Smooth muscle cell of the brain vasculature (primary cell): ENCODE results near the gene TMSB10.

Experiments used
- DNase-seq: peaks from one replicate; pipeline ENCODE4 v3.0.0-alpha.2; 2012; ENCODE audit warnings: low read depth, low spot score

TMSB10 gene

DNA sequence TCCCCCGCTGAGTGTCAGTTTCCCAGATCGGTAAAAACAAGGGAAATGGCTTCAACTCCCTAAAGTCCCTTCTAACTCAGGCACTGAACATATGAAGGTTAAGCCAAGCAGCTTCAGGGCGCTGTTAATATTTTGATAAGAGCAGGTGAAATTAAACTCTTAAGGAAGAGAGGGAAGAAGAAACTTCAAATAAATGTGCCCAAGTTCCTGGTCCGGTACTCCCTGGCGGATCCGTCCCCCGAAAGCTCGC, 25.1 kb upstream of the TMSB10 start:
- DNase-seq, result no peak

DNA sequence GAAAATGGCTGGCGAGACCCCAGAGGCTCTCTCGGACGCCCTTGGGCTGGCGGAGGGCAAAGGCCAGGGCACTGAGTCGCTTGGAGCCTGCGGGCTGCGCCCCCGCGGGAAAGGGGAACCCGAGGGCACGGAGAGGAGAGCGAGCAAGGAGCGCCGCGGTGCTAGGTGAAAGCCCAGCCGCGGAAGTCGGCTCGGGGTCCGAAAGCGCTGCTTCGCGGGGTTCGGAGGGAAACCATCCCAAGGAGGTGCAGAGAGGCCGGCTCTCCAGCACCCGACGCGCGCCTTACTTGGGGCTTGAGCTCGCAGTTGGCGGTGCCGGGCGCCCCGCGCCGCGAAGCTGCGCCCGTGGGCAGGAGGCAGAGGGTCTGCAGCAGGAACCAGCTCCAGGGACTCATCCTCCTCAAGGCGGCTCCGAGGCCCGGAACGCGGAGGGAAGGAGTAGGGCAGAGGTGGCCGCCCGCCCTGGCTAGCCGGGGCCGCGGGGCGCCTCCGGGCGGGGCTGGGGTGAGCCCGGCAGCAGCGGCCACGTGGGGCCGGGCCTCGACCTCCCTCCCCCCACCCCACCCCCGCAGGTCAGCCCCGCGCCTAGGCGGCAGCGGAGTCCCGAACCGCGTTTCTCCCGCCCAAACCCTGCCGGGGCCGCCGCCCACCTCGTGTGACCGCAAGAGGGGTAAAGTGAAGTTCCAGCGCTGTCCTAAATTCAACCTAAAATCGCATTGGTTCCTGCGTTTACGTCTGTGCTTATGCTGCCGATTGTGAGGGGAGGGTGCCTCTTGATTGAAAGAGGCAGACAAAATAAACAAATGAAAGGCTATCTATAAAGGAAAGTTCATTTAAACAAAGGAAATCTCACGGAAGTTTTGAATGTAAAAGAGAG, 24.6 kb upstream of the TMSB10 start, which contains the start of gene TRABD2A:
TSS of gene TRABD2A (minus strand) at position 440 of the 877 bp plus-strand sequence. CDS start at position 395, 45 bp downstream.
- no peak for DNase-seq

DNA sequence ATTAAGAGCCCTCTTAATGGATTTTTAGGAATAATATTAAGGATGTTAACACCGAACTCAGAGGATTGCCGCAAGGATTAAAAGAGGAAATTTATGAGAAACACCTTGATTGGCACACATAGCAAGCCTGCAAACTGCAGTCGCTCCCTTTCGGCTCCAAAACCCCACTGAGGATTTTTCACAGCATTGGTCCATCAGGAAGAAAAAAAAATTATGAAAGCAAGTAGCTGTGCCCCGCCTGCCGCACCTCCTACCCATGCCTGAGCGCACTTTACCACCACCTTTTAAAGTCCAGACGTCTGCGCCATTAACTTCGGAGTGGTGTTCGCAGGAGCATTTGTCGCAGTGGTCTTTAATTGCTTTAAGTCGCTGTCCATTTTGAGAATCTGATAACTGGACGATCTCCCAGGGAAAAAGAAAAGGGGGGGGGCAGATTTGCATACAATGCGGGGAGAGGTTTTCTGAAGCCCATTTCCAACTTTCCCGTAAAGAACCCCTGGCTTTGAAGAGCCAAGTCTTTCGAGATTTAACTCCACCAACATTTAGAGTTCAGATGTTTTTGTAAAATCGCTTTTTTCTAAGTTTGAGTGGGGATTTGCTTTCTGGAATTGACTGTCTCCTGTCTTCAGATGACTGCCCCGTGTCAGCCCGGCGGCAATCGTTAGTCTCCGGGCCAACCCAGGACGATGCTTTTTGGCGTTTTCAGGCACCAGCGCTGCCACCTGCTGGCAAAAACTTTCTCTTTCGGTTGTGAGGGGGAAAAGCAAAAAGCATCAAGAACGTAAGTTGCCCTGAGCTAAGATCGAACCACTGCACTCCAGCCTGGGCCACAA, 23.7 kb upstream of the TMSB10 start:
- DNase-seq, result no peak

DNA sequence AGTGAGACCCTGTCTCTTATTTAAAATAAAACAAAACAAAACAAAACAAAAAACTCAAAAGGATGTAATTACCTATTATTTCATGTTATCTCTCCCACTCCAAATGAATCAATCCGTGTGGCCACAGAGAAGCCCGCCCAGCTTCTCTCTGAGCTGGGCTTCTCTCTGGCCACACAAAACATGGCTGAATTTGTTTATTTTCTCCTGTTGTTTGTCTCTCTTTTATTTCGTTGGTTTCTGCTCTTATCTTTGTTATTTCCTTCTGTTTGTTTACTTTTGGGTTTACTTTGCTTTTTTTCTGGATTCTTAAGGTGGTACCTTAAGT, 23.1 kb upstream of the TMSB10 start:
- DNase-seq, result no peak

DNA sequence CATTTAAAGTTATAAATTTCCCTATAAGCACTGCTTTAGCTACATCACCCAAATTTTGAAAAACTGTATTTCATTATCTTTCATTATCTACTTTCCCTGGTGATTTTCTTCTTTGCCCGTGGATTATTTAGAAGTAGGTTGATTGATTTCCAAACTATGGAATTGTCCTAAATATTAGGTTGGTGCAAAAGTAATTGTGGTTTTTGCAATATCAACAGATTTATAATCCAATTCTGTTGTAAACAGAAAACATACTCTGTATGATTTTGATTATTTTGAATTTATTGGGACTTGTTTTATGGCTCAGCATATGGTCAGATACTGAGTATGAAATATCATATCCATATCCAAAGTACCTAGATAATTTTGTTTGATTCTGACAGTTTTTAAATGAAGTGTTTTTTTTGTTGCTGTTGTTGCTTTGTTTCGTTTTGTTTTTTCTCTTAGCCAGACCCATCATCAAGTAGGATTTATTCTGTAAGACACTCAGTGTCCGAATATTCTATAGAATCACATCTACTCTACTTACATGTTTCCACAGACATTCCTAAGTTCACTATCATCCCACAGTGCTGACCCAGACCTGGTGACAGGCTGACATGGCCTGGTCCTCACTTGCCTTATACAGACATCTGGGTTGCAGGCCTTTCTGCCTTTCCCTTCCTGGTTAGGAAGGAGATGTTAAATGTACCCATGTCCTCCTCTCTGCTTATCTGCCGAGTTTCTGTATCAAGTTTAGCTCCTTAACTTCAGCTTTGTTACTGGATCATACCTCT, 22.5 kb upstream of the TMSB10 start:
- DNase-seq, result no peak

DNA sequence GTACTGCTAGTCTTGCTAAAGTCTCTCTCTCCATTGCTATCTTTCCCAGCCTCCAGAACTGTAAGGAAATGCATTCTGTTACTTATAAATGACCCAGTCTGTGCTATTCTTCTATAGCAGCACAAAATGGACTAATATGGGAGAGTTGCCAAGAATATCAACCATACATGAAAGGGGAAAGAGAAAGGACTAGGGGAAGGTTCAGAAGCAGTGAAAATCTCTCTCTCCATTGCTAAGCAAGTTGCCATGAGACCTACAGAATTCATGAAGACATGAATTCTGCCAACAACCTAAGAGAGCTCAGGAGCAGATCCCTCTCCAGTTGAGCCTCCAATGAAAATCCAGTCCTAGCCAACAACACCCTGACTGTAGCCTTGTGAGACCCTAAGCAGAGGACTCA, 21.0 kb upstream of the TMSB10 start:
- DNase-seq, result no peak

DNA sequence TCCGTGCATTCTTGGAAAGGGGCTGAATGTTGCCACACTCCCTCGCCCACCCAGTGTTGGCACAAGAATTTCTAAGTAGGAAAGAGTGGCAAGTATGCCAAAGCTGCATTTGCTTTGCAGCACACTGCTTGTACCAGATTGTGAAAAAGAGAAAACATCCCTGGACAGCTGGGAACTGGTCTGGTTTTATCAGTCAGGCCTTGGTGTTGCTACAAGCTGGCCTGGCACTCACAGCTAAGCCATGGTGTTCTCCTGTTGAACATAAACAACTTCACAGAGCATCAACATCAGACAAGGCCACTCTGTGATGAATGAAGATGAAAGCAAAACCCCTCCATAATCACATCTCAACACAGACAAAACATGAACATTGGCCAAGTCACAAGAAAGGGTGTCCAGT, 20.3 kb upstream of the TMSB10 start:
- no peak for DNase-seq

DNA sequence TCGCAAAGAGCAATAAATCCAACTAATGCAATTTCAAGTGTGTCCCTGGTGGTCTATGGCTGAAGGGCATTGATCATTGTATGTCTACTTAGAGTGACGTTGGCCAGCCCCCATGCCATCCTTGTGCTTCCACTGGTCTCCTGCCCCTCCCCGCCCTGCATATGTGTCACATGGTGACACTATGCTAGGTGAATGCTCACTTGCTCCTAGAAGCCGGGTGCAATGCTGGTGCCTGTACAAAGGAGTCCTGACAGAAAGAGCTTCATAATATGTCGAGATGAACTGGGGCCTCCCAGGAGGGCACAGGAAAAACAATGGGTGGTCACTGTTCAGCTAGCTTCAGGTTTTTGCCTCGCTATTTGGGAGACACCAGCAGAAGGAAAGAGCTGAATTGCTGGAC, 18.7 kb upstream of the TMSB10 start:
- no peak for DNase-seq

DNA sequence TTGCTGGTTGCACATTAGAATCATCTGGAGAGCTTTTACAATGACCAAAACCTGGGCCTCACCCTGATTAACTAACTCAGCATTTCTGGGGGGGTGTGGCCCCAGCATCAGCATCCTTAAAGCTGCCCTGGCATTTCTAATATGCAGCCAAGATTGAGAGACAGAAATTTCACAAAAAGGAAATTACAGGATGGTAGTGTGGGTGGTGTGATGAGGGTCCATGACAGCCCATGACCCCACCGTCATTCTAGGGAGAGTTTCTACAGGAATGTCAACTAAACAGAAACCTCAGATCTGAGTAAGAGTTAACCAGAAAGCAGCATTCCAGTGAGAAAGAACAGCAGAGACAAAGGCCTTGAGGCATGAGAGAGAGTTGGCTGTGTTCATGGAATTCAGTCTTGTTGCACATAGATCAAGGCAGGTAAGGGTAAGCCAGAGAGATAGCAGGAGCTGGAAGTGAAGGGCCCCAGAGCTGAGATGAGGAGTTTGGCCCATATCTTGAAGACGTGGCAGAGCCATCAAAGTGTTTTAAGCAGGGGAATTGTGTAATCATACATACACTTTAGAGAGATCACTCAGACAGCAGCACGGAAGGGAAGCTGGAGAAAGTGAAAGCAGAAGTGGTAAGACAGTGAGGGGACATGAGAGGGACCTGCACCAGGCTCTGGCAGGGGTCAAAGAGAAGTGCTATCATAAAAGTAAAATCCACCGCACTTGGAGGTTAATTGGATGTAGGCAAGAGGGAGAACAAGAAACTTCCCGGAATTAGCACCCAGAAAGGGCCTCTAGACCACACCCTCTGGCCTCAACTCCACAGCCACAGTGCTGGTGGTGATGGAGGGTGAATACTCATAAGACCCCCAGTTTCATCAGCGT, 16.8 kb upstream of the TMSB10 start:
- DNase-seq, result no peak

DNA sequence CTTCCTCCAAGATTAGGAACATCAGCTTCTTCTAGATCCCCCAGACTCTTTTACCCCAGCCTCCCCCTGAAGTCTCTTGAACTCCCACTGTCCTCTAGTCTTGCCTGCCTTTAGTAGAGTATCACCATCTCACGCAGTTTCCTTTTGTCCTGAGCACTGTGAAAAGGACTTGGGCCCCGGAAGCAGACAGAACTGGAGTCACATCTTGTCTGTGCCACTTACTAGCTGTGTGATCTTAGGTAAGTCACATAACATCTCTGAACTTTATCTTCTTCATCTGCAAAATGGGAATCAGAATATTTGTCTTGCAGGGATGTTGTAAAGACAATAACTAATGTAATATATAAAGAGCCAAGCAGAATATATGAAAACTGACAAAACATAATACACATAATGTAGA, 16.1 kb upstream of the TMSB10 start:
- no peak for DNase-seq

DNA sequence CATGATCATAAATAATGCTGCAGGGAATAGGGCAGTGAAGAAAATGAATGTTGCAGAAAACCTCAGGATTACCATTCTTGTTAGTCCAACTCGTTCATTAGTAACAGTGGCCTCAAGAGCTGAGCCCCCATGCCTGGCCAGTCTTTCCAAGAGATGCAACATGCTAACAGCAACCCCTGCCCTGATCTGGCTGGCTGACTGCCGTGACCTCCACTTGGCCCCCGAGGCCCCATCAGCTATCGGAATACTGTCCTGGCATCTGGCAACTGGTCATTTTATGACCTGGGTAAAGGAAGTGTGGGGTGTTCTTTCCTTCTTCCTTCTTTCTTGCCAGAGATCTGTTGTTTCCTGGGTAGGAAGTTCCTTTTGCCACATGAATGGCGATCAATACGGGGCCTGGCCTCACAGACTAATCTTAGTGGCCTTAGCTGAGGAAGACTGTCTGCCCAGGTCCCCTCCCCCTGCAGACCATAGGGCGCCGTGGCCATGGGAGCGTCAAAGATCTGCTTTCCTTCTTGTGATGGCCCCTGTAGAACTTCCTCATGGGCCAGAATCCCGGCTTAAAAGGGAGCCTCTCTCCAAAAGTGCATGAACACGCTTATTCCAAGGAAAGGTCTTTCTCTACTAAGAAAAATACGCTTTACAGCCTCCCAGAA, 14.0 kb upstream of the TMSB10 start:
- DNase-seq, result no peak

DNA sequence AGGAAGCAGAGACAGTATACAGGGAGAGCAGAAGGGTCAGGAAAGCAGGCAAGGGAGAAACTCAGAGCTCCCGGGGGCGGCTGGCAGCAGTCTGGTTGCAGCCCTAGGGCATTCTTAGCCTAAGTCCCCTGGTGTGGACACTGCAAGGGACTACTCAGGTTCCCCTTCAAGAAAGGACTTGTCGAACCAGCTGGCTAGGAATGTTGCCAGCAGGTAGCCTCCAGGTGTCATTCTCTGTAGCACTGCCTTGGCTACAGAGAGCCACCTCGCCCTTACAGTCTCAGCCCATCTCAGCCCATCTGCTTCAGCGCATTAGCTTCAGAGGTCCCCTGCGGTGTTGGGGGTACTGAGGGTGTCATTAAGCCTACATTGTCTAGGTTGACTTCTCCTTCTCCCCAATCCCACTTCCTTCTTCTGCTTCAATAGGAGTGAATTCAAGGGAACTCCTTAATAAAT, 11.3 kb upstream of the TMSB10 start:
- no peak for DNase-seq

DNA sequence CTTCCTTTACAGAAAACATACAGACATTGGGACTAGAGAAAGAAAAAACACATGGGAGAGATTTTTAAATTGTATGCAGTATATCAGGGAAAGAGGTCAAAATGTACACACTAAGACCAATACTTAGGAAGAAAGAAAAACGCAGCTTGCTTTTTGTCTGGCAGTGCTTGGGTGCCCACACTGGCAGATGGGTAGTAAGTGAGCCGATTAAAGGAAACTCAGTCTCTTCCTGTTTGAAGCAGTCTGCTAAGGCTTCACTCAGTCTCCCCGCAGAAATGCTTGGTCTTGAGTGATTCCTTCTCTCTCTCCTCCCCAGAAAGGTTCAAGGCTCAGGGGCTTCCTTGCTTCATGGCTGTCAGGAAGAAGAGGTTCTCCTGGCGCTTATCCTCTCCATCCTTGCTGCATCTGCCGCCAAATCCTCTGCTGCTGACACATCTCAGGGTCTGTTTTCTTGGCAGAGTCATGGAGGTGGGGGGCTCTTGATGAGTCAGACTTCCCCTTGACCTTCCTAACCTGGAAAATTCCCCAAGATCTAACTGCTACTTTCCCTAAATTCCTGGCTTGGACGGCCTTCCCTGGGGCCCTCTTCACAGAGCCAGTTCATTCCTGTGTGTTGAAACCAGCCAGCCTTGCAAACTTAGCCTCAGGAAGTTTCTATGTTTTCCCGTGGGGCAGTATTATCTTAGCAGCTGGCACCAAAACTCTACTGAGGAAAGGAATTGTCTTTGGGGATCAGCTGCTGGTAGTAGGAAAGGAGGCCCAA, 10.5 kb upstream of the TMSB10 start:
- no peak for DNase-seq

DNA sequence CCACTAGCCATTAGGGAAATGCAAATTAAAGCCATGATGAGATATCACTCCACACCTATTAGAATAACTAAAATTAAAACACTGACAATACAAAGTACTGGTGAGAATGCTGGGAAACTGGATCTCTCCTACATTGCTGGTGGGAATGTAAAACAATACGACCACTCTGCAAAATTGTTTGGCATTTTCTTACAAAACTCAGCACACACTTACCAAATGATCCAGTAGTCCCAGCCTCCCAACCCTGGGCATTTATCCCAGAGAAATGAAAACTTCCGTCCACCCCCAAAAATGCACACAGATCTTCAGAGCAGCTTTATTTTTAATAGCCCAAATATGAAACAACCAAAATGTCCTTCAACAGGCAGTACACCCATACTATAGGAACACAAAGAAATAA, 8.9 kb upstream of the TMSB10 start:
- DNase-seq, result no peak

DNA sequence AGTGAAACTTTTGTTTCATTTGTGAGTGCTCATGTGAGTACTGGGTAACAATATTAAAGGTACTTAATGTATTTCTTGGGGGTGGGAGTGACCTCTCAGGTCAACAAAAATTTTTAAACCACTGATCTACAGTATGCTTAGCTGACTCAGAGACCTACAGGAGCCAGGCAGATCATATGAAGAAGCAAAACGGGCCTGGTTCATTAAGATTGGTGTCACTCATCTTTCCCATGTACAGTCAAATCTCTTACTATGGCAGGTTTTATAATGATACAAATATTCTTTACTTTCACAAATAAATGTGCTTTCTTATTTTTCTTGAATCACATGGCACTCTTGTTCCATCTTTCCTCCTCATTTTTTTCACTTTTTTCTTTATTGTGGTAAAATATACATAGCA, 7.7 kb upstream of the TMSB10 start:
- no peak for DNase-seq

DNA sequence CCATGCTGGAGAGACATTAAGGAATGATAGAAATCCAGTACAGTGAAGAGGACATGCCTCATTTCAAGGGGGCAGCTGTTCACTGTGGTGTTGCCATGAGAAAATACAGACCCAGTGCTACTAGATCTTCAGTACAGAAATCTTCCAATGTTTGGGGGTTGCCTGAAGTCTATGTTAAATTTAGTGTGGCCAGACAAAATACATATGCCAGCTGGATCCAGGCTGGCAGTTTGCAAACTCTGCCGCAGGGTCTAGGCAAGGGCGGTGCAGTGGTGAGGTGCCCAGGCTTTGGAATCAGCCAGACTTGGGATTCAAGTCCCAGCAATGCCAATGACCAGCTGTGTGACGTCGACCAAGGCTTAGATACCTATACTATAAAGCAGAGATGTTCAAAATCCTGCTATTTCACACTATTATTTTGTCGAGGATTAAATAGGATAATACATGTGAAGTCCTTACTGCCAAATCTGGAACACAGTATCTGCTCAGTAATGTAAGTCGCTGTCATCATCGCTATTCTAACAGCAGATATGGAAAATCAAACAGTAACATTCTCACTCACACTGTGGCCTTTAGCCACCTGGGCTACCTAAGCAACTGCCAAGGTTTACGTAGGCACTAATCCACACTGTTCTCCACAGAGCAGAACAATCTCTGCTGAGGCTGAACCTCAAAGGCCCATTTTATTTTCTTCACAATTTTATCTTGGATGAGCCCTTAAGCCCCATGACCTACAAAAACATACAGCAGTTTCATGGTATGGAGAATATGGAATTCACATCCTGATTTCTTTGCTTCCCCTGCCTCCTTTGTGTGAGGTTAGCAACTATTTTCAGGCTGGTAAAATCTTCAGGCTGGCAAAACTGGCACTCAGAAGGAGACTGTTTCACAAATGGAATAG, 5.9 kb upstream of the TMSB10 start:
- no peak for DNase-seq

DNA sequence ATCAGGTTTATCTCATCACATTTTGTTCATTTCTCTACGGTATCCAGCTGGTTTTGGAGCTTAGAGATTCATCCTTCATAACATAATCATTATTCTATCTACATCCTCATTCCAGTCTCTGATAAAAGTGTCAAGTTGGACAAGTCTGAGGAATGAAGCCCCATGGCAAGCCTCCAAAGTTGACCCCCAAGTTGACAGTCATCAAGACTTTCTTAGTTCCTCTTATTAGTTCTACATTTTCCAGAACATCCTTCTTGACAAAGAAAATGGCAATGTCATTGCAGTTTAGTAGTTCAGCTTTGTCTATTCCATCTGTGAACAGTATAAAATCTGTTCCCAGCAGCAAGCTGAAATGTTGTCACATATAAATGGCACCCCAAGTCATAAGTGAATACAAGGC, 4.5 kb upstream of the TMSB10 start:
- DNase-seq, result no peak

DNA sequence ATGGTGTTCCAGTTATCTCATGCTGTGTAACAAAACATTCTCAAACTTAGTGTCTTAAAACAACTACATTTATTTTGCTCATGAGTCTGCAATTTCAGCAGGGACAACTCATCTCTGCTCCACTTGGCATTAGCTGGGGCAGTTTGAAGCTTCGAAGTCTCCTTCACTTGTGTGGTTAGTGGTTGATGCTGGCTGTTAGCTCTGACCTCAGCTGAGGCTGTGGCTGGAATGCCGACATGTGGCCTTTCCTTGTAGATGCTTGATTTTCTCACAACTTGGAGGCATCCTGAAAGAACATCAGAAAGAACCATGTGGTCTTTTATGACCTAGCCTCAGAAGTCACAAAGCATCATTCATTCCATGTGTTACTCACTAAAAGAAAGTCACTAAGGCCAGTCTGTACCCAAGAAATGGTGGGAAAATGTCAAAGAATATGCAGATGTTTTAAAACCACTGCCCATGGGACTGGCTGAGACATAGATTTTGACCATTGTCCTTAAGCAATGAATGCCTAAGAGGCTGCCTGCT, 3.8 kb upstream of the TMSB10 start:
- peak; percentile 87 for DNase-seq

DNA sequence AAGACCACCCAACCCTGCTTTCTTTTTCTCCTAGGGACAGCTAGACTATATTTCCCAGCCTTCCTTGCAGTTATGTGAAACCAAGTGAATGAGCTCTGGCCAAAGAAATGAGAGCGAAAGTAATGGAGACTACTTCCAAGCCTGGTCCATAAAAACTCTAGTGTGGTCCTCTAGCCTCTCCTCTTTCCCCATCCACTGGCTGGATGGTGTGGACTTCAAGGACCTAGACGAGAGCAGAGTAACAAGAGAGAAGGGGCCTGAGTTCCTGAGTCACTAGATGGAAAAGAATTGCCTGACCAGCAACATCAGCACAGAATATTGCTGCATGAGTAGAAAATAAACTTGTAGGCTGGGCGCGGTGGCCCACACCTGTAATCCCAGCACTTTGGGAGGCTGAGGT, 2.9 kb upstream of the TMSB10 start:
- DNase-seq, result no peak
